Esophagus mucosa (tissue), 1 donor: ENCODE data around the gene TAF1C. TPM values are rescaled to one million over a fixed set of nuclear protein-coding genes. Genes with fewer than 3 reads are reported as not detected.

ENCODE experiments used
- total RNA-seq: library from RNA; stranded (reverse); gene quantifications from one replicate; pipeline ENCODE4 v1.2.4, GENCODE V29; 2023
- donor health status: DM: yes; HTN: yes; CAD: no.

Gene TAF1C
- total RNA-seq, 1 donor from 2014 or later, result 18.3 TPM

Other genes starting within 250 kb of the TAF1C start
- gene OSGIN1, start 233.8 kb downstream of the TAF1C start, total RNA-seq, result 5.6 TPM
- gene NECAB2, start 218.8 kb downstream of the TAF1C start, total RNA-seq, result not detected
- not detected for gene SLC38A8, start 144.3 kb downstream of the TAF1C start, total RNA-seq
- 37.3 TPM for gene MBTPS1, start 70.1 kb downstream of the TAF1C start, total RNA-seq
- 8.6 TPM for gene HSDL1, start 41.9 kb downstream of the TAF1C start, total RNA-seq
- 0.16 TPM for gene DNAAF1, start 41.7 kb downstream of the TAF1C start, total RNA-seq
- gene ADAD2, start 4.1 kb upstream of the TAF1C start, total RNA-seq, result 1.1 TPM
- not detected for gene KCNG4, start 53.0 kb upstream of the TAF1C start, total RNA-seq
- gene WFDC1, start 107.8 kb upstream of the TAF1C start, total RNA-seq, result 1.1 TPM
- gene ATP2C2, start 181.5 kb upstream of the TAF1C start, total RNA-seq, result 6.9 TPM